SK-N-SH (cell line): ENCODE data around the gene CLIC5. TPM values are rescaled to one million over a fixed set of nuclear protein-coding genes. Genes with fewer than 3 reads are reported as not detected.

Experiments
- CTCF ChIA-PET: fragments of 300-600, 350-600 bp; formaldehyde crosslinking; extraction: SDS; loops from one replicate; lab custom pipeline; 2021; lab: Yijun Ruan, JAX
- POLR2A ChIA-PET: fragments of 350-600 bp; sonication (Branson Sonifier 250); formaldehyde crosslinking; extraction: SDS; loops from one replicate; lab custom pipeline; 2020; ENCODE audit warnings: antibody characterized with exemption, inconsistent platforms; lab: Yijun Ruan, JAX
- DNase-seq: peaks from one replicate; pipeline ENCODE4 v3.0.0; 2012
- H2AFZ ChIP-seq: fragments of 200-600 bp; sonication (generic); 2 replicates; pipeline ENCODE4 v1.8.1; 2016; ENCODE audit warnings: antibody characterized with exemption, mild to moderate bottlenecking, low read depth
- H3F3A ChIP-seq: fragments of 200-600 bp; sonication (generic); replicated peaks from 2 replicates; pipeline ENCODE3; 2016; ENCODE audit warnings: antibody characterized with exemption, mild to moderate bottlenecking; ENCODE audit not compliant: insufficient read depth
- H3K27ac ChIP-seq, 2 experiments: fragments of 200-500 bp in 1 of 2; fragments of 200-600 bp in 1 of 2; sonication (Bioruptor generic) in 1 of 2; sonication (generic), shearing (Covaris generic) in 1 of 2; 2 replicates each; pipeline versions ENCODE4 v1.5.1 to v1.6.1; 2014 to 2016; ENCODE audit warnings: low read depth in 2 of 2, inconsistent platforms in 1 of 2, low read length in 1 of 2, mild to moderate bottlenecking in 1 of 2, mixed read lengths in 1 of 2
- H3K27me3 ChIP-seq: fragments of 200-600 bp; sonication (generic), shearing (Covaris generic); 2 replicates; pipeline ENCODE4 v1.6.1; 2016; ENCODE audit warnings: mixed run types; ENCODE audit not compliant: insufficient read depth
- H3K36me3 ChIP-seq, 2 experiments: fragments of 200-500 bp in 1 of 2; fragments of 200-600 bp in 1 of 2; sonication (Bioruptor generic) in 1 of 2; sonication (generic) in 1 of 2; replicated peaks in 1 of 2; 2 replicates each; pipeline versions ENCODE3 to v1.5.1; 2014 to 2016; ENCODE audit warnings: low read length in 1 of 2, mild to moderate bottlenecking in 1 of 2; ENCODE audit not compliant: insufficient read depth in 2 of 2, control insufficient read depth in 1 of 2
- H3K4me1 ChIP-seq, 2 experiments: fragments of 200-500 bp in 1 of 2; fragments of 200-600 bp in 1 of 2; sonication (Bioruptor generic) in 1 of 2; sonication (generic), shearing (Covaris generic) in 1 of 2; 2 replicates each; pipeline versions ENCODE4 v1.5.1 to v1.6.1; 2014 to 2016; ENCODE audit warnings: low read depth in 1 of 2, low read length in 1 of 2, mixed run types in 1 of 2; ENCODE audit not compliant: insufficient read depth in 2 of 2, control insufficient read depth in 1 of 2
- H3K4me2 ChIP-seq: fragments of 200-600 bp; sonication (generic), shearing (Covaris generic); 2 replicates; pipeline ENCODE4 v1.6.1; 2017; ENCODE audit warnings: mixed run types
- H3K4me3 ChIP-seq, 2 experiments: fragments of 200-500 bp in 1 of 2; fragments of 200-600 bp in 1 of 2; sonication (Bioruptor generic) in 1 of 2; sonication (generic), shearing (Covaris generic) in 1 of 2; 2 replicates each; pipeline versions ENCODE4 v1.5.1 to v1.8.1; 2014 to 2016; ENCODE audit warnings: low read depth in 2 of 2, inconsistent platforms in 1 of 2, low read length in 1 of 2, mild to moderate bottlenecking in 1 of 2, mixed read lengths in 1 of 2, moderate library complexity in 1 of 2
- H3K79me2 ChIP-seq: fragments of 200-600 bp; sonication (generic); 2 replicates; pipeline ENCODE4 v1.8.1; 2017; ENCODE audit warnings: mild to moderate bottlenecking; ENCODE audit not compliant: insufficient read depth
- H3K9ac ChIP-seq: fragments of 200-600 bp; sonication (generic); 2 replicates; pipeline ENCODE4 v1.6.1; 2017; ENCODE audit warnings: mixed run types
- H3K9me2 ChIP-seq: fragments of 200-600 bp; sonication (generic); 2 replicates; pipeline ENCODE4 v1.6.1; 2017; ENCODE audit warnings: mixed run types
- H3K9me3 ChIP-seq: fragments of 200-600 bp; sonication (generic); 2 replicates; pipeline ENCODE4 v1.6.1; 2017; ENCODE audit warnings: mixed run types, mild to moderate bottlenecking, moderate library complexity
- H4K20me1 ChIP-seq: fragments of 200-600 bp; sonication (generic); 2 replicates; pipeline ENCODE4 v1.6.1; 2017; ENCODE audit warnings: mild to moderate bottlenecking, mixed run types; ENCODE audit not compliant: insufficient read depth
- CHD2 ChIP-seq: fragments of 150-350 bp; IDR thresholded peaks from 2 replicates; pipeline ENCODE4 v1.6.1; 2018; ENCODE audit warnings: low read length; ENCODE audit not compliant: partially characterized antibody
- FOXM1 ChIP-seq: IDR thresholded peaks from 2 replicates; pipeline ENCODE4 v1.4.0; 2012; ENCODE audit warnings: low read depth, mild to moderate bottlenecking
- GABPA ChIP-seq: IDR thresholded peaks from 2 replicates; pipeline ENCODE4 v1.4.0; 2012; ENCODE audit warnings: low read depth, mild to moderate bottlenecking
- JUND ChIP-seq: IDR thresholded peaks from 2 replicates; pipeline ENCODE4 v1.4.0; 2012
- RXRA ChIP-seq: IDR thresholded peaks from 2 replicates; pipeline ENCODE4 v1.4.0; 2012; ENCODE audit warnings: low read depth, mild to moderate bottlenecking, borderline replicate concordance
- SMC3 ChIP-seq: IDR thresholded peaks from 2 replicates; pipeline ENCODE4 v1.6.1; 2012; ENCODE audit warnings: low read depth, low read length, improper control_type of control experiment
- TEAD4 ChIP-seq: IDR thresholded peaks from 2 replicates; pipeline ENCODE4 v1.4.0; 2012; ENCODE audit warnings: mild to moderate bottlenecking, borderline replicate concordance; ENCODE audit not compliant: insufficient read depth
- WGBS: methylation state at CpG from one replicate; pipeline ENCODE4 v1.1.6; 2017; ENCODE audit warnings: low lambda C conversion rate; 5-methylcytosine and 5-hydroxymethylcytosine counted together
- polyA plus RNA-seq, 3 experiments: library from polyadenylated mRNA; depleted of rRNA; stranded (reverse); fragments of >200 nt; gene quantifications; 2 replicates each; pipeline ENCODE4 v1.2.3, GENCODE V29; 2012
- TF ChIP-seq, protein P1 (sequence below): fragments of 150-350 bp; IDR thresholded peaks from 2 replicates; pipeline ENCODE4 v1.6.1; 2017; ENCODE audit warnings: antibody characterized with exemption, low read length, low read depth, borderline replicate concordance
- TF ChIP-seq, protein P2 (sequence below): IDR thresholded peaks from 2 replicates; pipeline ENCODE4 v1.4.0; 2012; ENCODE audit warnings: low read depth, borderline replicate concordance

CLIC5 gene
- polyA plus RNA-seq, 1 of the 3 experiments (the other 2 are of a cell fraction), result 0.03 TPM

DNA sequence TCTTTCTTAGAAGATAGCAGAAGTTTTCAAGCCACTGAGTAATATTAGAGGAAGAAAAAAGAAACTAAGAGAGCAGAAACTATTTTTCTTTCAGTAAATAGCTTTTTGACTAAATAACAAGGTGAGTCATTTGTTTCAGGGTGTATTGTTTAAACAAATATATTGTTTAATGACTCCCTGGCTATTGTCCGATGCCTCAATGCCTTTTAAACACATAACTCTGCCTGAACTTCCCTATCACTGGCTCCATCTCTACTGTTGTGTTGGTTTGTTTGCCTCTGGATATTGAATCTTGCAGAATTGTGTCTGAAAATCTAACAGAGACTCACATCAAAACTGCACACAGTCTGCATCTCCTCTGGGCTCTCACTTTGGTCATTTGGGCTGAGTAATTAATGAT lies 19.6 kb upstream of the CLIC5 start:
- H3K27ac ChIP-seq, result no peak overlapping the region
- no peak overlapping the region for H3K4me3 ChIP-seq
- WGBS, result 0% methylated on average over 1 of the region's 1 CpG
- ChIA-PET CTCF (interaction anchor here (0.7 kb wide), 1 partner anchor 375 kb away, joined by 3 read pairs; no protein-coding TSS in a partner anchor), POLR2A (no interaction called here)
- no peaks in the 10 kb centered on the region for H3K9me2 ChIP-seq
- H2AFZ ChIP-seq, result no peak overlapping the region
- H3K4me1 ChIP-seq, result no peaks in the 10 kb centered on the region
- H3K4me2 ChIP-seq, result no peak overlapping the region
- H3F3A ChIP-seq, result no peaks in the 10 kb centered on the region
- H4K20me1 ChIP-seq, result no peaks in the 10 kb centered on the region
- no peaks in the 10 kb centered on the region for H3K36me3 ChIP-seq
- H3K9me3 ChIP-seq, result no peaks in the 10 kb centered on the region
- H3K27me3 ChIP-seq, result peaks cover 10% of the 10 kb centered on the region; the same call in 1 of the 2 replicates
- DNase-seq, result no peak
- no peak overlapping the region for H3K9ac ChIP-seq
- no peaks in the 10 kb centered on the region for H3K79me2 ChIP-seq
- no peak for TF ChIP-seq SMC3
- TF ChIP-seq, protein P1, sequence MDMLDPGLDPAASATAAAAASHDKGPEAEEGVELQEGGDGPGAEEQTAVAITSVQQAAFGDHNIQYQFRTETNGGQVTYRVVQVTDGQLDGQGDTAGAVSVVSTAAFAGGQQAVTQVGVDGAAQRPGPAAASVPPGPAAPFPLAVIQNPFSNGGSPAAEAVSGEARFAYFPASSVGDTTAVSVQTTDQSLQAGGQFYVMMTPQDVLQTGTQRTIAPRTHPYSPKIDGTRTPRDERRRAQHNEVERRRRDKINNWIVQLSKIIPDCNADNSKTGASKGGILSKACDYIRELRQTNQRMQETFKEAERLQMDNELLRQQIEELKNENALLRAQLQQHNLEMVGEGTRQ, result no peak

DNA sequence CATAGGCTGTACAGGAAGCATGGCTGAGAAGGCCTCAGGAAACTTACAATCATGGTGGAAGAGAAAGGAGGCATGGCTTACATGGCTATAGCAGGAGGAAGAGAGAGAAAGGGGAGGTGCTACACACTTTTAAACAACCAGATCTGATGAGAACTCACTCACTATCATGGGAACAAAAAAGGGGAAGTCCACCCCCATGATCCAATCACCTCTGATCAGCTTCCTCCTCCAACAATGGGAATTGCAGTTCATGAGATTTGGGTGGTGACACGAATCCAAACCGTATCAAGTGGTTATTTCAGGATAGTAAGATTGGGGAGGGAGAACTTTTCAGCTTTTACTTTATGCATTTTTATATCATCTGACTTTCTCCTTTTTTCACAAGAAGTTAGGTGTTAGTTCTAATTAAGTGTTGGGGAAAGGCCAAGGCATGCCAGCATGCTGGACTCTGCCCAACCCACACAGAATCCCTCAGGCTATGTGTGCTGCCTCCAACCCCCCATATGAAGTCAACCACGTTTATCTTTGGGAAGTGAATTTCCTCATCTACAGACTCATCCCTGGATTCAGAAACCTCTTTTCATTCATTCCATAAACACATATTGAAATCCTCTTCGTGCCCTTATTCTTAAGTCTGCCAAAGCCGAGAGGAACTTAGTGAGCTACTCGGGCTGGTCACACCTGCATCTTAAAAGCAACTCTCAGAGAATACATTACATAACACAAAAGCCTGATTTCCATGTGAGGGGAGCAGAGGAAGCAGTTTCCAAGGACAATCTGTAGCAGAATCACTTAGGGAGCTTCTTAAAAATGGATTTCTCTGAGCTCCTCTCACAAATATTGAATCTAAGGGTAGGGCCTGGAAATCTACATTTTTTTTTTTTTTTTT lies 16.7 kb upstream of the CLIC5 start:
- POLR2A ChIA-PET, result no interaction called here
- 3% methylated on average over 6 of the region's 6 CpGs for WGBS
- no peaks in the 10 kb centered on the region for H4K20me1 ChIP-seq
- no peaks in the 10 kb centered on the region for H3K9me3 ChIP-seq
- DNase-seq, result no peak
- H3K79me2 ChIP-seq, result no peaks in the 10 kb centered on the region
- no peak overlapping the region for H3K4me3 ChIP-seq
- H3K4me1 ChIP-seq, result no peaks in the 10 kb centered on the region
- CTCF ChIA-PET, result interaction anchor here (0.6 to 1.2 kb wide), 2 partner anchors 14 to 1054 kb away, joined by 3 to 4 read pairs; no protein-coding TSS in a partner anchor
- H3K36me3 ChIP-seq, result no peaks in the 10 kb centered on the region
- peaks cover 10% of the 10 kb centered on the region; the same call in 1 of the 2 replicates for H3K27me3 ChIP-seq
- no peak overlapping the region for H3K9ac ChIP-seq
- H2AFZ ChIP-seq, result no peak overlapping the region
- no peaks in the 10 kb centered on the region for H3K9me2 ChIP-seq
- no peaks in the 10 kb centered on the region for H3F3A ChIP-seq
- H3K27ac ChIP-seq, result no peak overlapping the region
- TF ChIP-seq TEAD4, result no peak
- TF ChIP-seq, protein P2, sequence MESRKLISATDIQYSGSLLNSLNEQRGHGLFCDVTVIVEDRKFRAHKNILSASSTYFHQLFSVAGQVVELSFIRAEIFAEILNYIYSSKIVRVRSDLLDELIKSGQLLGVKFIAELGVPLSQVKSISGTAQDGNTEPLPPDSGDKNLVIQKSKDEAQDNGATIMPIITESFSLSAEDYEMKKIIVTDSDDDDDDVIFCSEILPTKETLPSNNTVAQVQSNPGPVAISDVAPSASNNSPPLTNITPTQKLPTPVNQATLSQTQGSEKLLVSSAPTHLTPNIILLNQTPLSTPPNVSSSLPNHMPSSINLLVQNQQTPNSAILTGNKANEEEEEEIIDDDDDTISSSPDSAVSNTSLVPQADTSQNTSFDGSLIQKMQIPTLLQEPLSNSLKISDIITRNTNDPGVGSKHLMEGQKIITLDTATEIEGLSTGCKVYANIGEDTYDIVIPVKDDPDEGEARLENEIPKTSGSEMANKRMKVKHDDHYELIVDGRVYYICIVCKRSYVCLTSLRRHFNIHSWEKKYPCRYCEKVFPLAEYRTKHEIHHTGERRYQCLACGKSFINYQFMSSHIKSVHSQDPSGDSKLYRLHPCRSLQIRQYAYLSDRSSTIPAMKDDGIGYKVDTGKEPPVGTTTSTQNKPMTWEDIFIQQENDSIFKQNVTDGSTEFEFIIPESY, result no peak
- no peak for TF ChIP-seq RXRA
- TF ChIP-seq GABPA, result no peak
- no peak for TF ChIP-seq JUND
- no peak for TF ChIP-seq FOXM1
- TF ChIP-seq CHD2, result no peak
- no peak for TF ChIP-seq SMC3
- TF ChIP-seq, all 33 proteins: peak for 0
- no peak overlapping the region for H3K4me2 ChIP-seq
